HG03575 (cell line): Measurements from ENCODE around the gene EGFL7.

Experiments
- ATAC-seq: cut with Tn5 transposase; IDR thresholded peaks from one replicate; pipeline ENCODE4 v1.9.1; 2021; ENCODE audit not compliant: unreplicated experiment, insufficient number of reproducible peaks, low FRiP score; ENCODE audit errors: extremely low read depth

EGFL7 gene

GRCh38 chr9:136662656-136663581 lies at the start of gene EGFL7:
Gene EGFL7 (plus strand): TSS chr9:136662916. CDS start chr9:136668283, 5,367 bp downstream.
- ATAC-seq, result no peak

GRCh38 chr9:136613824-136614371 lies 48.8 kb upstream of the EGFL7 start:
- no peak for ATAC-seq

- ATAC-seq, result no peak
These were observed 48.3 kb upstream of the EGFL7 start for GRCh38 chr9:136614372-136614922.

- ATAC-seq, result no peak
These were observed 47.6 kb upstream of the EGFL7 start for GRCh38 chr9:136614967-136615623.

GRCh38 chr9:136615631-136616306 lies 46.9 kb upstream of the EGFL7 start:
- no peak for ATAC-seq

- ATAC-seq, result no peak
These were observed 46.4 kb upstream of the EGFL7 start for GRCh38 chr9:136616307-136616635.

GRCh38 chr9:136616948-136617695 lies 45.6 kb upstream of the EGFL7 start:
- no peak for ATAC-seq

GRCh38 chr9:136617746-136618579 lies 44.8 kb upstream of the EGFL7 start:
- no peak for ATAC-seq

- ATAC-seq, result no peak
These were observed 43.9 kb upstream of the EGFL7 start for GRCh38 chr9:136618580-136619547.

- no peak for ATAC-seq
These were observed 42.8 kb upstream of the EGFL7 start for GRCh38 chr9:136619742-136620440.

- ATAC-seq, result no peak
These were observed 42.2 kb upstream of the EGFL7 start for GRCh38 chr9:136620441-136621018.

GRCh38 chr9:136621019-136621733 lies 41.5 kb upstream of the EGFL7 start:
- no peak for ATAC-seq

- ATAC-seq, result no peak
These were observed 41.0 kb upstream of the EGFL7 start for GRCh38 chr9:136621734-136622093.

- no peak for ATAC-seq
These were observed 40.2 kb upstream of the EGFL7 start for GRCh38 chr9:136622538-136622948.
